ENCODE data around the gene KCNQ1. TPM values are rescaled to one million over a fixed set of nuclear protein-coding genes. Genes with fewer than 3 reads are reported as not detected.

Gene KCNQ1
- total RNA-seq, 1 experiment from 2014 or later = 2.3 TPM

DNA sequence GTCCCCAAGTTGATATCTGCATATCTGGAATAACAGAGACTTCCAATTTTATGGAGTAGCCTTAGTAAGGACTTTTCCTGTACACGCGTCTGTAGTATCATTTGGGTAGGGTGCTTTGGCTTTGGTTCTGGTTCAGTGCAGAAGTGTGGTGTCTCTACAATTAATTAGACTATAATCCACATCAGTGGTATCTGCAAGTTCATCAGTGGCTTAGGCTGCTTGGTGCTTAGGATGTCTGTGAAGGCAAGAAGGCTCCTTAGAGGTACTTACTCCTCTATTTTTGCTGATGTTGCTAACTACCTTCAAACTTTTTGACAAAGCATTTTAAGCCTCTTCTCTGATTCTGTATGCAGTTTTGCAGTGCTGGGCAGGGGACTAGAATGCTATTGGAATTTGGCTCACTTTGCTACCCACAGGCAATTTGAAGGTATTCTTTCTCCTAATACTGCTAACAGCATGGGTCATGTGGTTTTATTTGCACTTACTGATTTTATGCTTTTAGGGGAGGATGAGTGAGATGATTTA is 205.6 kb downstream of the KCNQ1 start:
- Histone ChIP-seq H3K27ac (ENCODE audit: insufficient read length, low read depth, low read length) (no peak overlapping the region), H4K5ac (ENCODE audit: insufficient read length, low read depth, low read length) (no peak overlapping the region), H3T11ph (ENCODE audit: low read length) (no peak overlapping the region), H3K23ac (ENCODE audit: insufficient read length, low read depth, low read length) (no peak overlapping the region), H2BK20ac (ENCODE audit: low read depth, low read length, poor library complexity, severe bottlenecking) (no peak overlapping the region), H2BK120ac (ENCODE audit: low read depth, low read length, poor library complexity, severe bottlenecking) (no peak overlapping the region), H3K4ac (ENCODE audit: low read depth, low read length) (no peak overlapping the region), H4K20me1 (ENCODE audit: control insufficient read depth, insufficient read depth, insufficient read length) (no peaks in the 10 kb centered on the region), H2BK12ac (ENCODE audit: insufficient read length, low read depth, low read length) (no peak overlapping the region), H3K4me2 (ENCODE audit: insufficient read depth, insufficient read length, low read length) (no peak overlapping the region), H3K4me1 (ENCODE audit: insufficient read depth, low read length) (no peaks in the 10 kb centered on the region), H3K14ac (ENCODE audit: insufficient read depth, low read length) (no peak overlapping the region), H2BK15ac (ENCODE audit: low read depth, low read length) (no peak overlapping the region), H3K23me2 (ENCODE audit: insufficient read length, low read depth, low read length, poor library complexity, severe bottlenecking) (no peaks in the 10 kb centered on the region), H2AK5ac (ENCODE audit: insufficient read length, low read length) (no peak overlapping the region), H3K79me2 (ENCODE audit: insufficient read depth, low read length) (no peaks in the 10 kb centered on the region), H3K9me3 (ENCODE audit: control insufficient read depth, low read depth, low read length) (peaks cover 61% of the 10 kb centered on the region), H3K9ac (ENCODE audit: extremely low read depth, insufficient read length, low read length) (no peak overlapping the region), H3K18ac (ENCODE audit: insufficient read length, low read depth, low read length) (no peak overlapping the region), H2AFZ (ENCODE audit: low read length) (no peak overlapping the region), H3K79me1 (ENCODE audit: insufficient read depth, low read depth, low read length, poor library complexity, severe bottlenecking) (no peaks in the 10 kb centered on the region), H3K27me3 (ENCODE audit: insufficient read depth, low read length) (peaks cover 12% of the 10 kb centered on the region; the same call in 1 of the 2 replicates), H4K8ac (replicated peaks; ENCODE audit: insufficient read length, low read depth, low read length) (no peak overlapping the region), H3K56ac (ENCODE audit: insufficient read length, low read depth, low read length) (no peak overlapping the region), H4K91ac (ENCODE audit: insufficient read length, low read depth, low read length) (no peak overlapping the region), H2BK5ac (ENCODE audit: insufficient read length, low read length) (no peak overlapping the region)
- H3K9me3 Mint-ChIP-seq = peaks cover 91 to 98% of the 10 kb centered on the region in 2 experiments
- no peak overlapping the region for H3K27ac Mint-ChIP-seq
- peaks cover 94% of the 10 kb centered on the region for H3K27me3 Mint-ChIP-seq (ENCODE audit: low read depth)
- peaks cover 40 to 55% (median 50%) of the 10 kb centered on the region in 3 experiments for H3K36me3 Mint-ChIP-seq (ENCODE audit: insufficient read depth in 1 of 3, low read depth in 3 of 3)
- DNase-seq = no peak
- TF ChIP-seq, protein P1, sequence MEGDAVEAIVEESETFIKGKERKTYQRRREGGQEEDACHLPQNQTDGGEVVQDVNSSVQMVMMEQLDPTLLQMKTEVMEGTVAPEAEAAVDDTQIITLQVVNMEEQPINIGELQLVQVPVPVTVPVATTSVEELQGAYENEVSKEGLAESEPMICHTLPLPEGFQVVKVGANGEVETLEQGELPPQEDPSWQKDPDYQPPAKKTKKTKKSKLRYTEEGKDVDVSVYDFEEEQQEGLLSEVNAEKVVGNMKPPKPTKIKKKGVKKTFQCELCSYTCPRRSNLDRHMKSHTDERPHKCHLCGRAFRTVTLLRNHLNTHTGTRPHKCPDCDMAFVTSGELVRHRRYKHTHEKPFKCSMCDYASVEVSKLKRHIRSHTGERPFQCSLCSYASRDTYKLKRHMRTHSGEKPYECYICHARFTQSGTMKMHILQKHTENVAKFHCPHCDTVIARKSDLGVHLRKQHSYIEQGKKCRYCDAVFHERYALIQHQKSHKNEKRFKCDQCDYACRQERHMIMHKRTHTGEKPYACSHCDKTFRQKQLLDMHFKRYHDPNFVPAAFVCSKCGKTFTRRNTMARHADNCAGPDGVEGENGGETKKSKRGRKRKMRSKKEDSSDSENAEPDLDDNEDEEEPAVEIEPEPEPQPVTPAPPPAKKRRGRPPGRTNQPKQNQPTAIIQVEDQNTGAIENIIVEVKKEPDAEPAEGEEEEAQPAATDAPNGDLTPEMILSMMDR (conservative IDR thresholded peaks at IDR 0.05) = no peak
- no CpG with 5 or more reads among the region's 2 CpGs for WGBS (ENCODE audit: extremely low coverage, insufficient read length, low lambda C conversion rate)
- H3K4me1 Mint-ChIP-seq = peaks cover 5 to 10% of the 10 kb centered on the region in 2 experiments; a peak in 3 of 4 replicates
- H3K4me3 Mint-ChIP-seq = no peak overlapping the region

Measured in H9 (cell line).